ENCODE results near the gene ADGRL3.

- TF ChIP-seq CTCF (conservative IDR thresholded peaks at IDR 0.05) (no peak), ZFX (IDR thresholded peaks at IDR 0.05) (no peak)
These were observed 328.5 kb downstream of the ADGRL3 start for GRCh38 chr4:61528595-61528994.
